ENCODE results near the gene CHPF2. TPM values are rescaled to one million over a fixed set of nuclear protein-coding genes. Genes with fewer than 3 reads are reported as not detected.

Gene CHPF2
- total and polyA plus RNA-seq, 2 of the 13 experiments (the other 11 are each of a cell fraction or from before 2014, with no cell fraction given), result 15.4 to 21.5 TPM

DNA sequence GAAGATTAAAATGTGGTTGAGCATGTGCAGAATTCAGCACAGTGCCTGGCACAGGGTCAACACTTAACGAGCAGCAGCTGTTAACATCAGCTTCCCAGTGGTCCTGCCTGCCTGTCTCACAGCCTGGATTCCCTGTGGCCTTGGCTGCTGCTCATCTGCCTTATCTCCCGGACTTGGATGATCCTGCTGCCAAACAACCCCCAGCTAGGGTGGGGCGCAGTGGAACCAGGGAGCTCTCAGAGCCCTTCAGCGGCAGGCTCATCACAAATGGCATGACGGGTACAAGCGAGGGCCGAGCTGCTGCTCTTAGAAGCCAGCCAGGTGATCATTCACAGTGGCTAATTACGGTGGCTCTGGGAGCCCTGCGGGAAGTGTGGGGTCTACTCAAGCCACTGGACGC is 29.2 kb downstream of the CHPF2 start:
- no peaks in the 10 kb centered on the region for H3K36me3 ChIP-seq (replicated peaks in 1 of 2; ENCODE audit: control insufficient read depth in 1 of 2, insufficient read depth in 2 of 2, low read length in 2 of 2)
- no peaks in the 10 kb centered on the region for H3K79me2 ChIP-seq (ENCODE audit: insufficient read depth, low read length)
- H3K4me3 ChIP-seq (replicated peaks in 1 of 3; ENCODE audit: insufficient read depth in 1 of 3, low read depth in 2 of 3, low read length in 3 of 3), result no peak overlapping the region
- H3K4me2 ChIP-seq (ENCODE audit: low read depth, low read length), result no peak overlapping the region
- DNase-seq (ENCODE audit: low spot score) (no peak), ATAC-seq (no peak), FAIRE-seq (no peak)
- H3K9me3 ChIP-seq (ENCODE audit: low read length), result no peaks in the 10 kb centered on the region
- TF ChIP-seq ZNF766 (CRISPR knock-in tag; IDR thresholded peaks at IDR 0.05; ENCODE audit: borderline replicate concordance) (no peak), HDAC6 (IDR thresholded peaks at IDR 0.05; ENCODE audit: low read depth, low read length) (no peak), ZFP62 (CRISPR knock-in tag; IDR thresholded peaks at IDR 0.05) (no peak), ZMYM2 (CRISPR knock-in tag; IDR thresholded peaks at IDR 0.05) (no peak), TOE1 (CRISPR knock-in tag; IDR thresholded peaks at IDR 0.05) (no peak), ZKSCAN8 (CRISPR knock-in tag; IDR thresholded peaks at IDR 0.05; ENCODE audit: borderline replicate concordance) (no peak), POGZ (CRISPR knock-in tag; IDR thresholded peaks at IDR 0.05) (no peak), BHLHE40 (IDR thresholded peaks at IDR 0.05; ENCODE audit: low read length) (no peak), HMG20B (CRISPR knock-in tag; conservative IDR thresholded peaks at IDR 0.05) (no peak), ZNF557 (CRISPR knock-in tag; IDR thresholded peaks at IDR 0.05) (no peak), NCOR1 (IDR thresholded peaks at IDR 0.05; ENCODE audit: borderline replicate concordance, low read length) (no peak), ZNF468 (CRISPR knock-in tag; IDR thresholded peaks at IDR 0.05) (no peak), ZFP1 (CRISPR knock-in tag; IDR thresholded peaks at IDR 0.05) (no peak)
- TF ChIP-seq, protein P1, sequence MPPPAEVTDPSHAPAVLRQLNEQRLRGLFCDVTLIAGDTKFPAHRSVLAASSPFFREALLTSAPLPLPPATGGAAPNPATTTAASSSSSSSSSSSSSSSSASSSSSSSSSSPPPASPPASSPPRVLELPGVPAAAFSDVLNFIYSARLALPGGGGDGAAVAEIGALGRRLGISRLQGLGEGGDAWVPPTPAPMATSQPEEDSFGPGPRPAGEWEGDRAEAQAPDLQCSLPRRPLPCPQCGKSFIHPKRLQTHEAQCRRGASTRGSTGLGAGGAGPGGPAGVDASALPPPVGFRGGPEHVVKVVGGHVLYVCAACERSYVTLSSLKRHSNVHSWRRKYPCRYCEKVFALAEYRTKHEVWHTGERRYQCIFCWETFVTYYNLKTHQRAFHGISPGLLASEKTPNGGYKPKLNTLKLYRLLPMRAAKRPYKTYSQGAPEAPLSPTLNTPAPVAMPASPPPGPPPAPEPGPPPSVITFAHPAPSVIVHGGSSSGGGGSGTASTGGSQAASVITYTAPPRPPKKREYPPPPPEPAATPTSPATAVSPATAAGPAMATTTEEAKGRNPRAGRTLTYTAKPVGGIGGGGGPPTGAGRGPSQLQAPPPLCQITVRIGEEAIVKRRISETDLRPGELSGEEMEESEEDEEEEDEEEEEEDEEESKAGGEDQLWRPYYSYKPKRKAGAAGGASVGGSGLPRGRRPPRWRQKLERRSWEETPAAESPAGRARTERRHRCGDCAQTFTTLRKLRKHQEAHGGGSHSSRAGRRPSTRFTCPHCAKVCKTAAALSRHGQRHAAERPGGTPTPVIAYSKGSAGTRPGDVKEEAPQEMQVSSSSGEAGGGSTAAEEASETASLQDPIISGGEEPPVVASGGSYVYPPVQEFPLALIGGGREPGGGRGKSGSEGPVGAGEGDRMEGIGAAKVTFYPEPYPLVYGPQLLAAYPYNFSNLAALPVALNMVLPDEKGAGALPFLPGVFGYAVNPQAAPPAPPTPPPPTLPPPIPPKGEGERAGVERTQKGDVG (CRISPR knock-in tag; IDR thresholded peaks at IDR 0.05; ENCODE audit: borderline replicate concordance), result no peak
- H4K20me1 ChIP-seq (ENCODE audit: insufficient read depth, low read length), result no peaks in the 10 kb centered on the region
- no peaks in the 10 kb centered on the region for H3K4me1 ChIP-seq (ENCODE audit: insufficient read depth, low read length)
- in situ Hi-C loops (cut with HindIII; ENCODE audit: extremely low pct_ligation_motif_present, low pct_unique_long_range_greater_than_20kb) (no loop called here), intact Hi-C loops (cut with micrococcal nuclease; ENCODE audit: unreplicated experiment) (no loop called here)
- H3K27me3 ChIP-seq (ENCODE audit: control insufficient read depth in 1 of 2, insufficient read depth in 2 of 2, low read length in 2 of 2), result peaks cover 6 to 58% of the 10 kb centered on the region in 2 experiments
- WGBS (ENCODE audit: low lambda C conversion rate), result 0% methylated on average over 4 of the region's 10 CpGs
- no TSS peak for BruUV-seq (replicated peaks)
- ChIA-PET POLR2A (no interaction called here), CTCF (ENCODE audit: low intra/inter-chr PET ratio, low total read pairs) (no interaction called here)
- no peak overlapping the region for H3K27ac ChIP-seq (ENCODE audit: extremely low read length, insufficient read depth, low read length)
- no peak overlapping the region for H3K9ac ChIP-seq (ENCODE audit: insufficient read depth, low read depth, low read length)
- no peak overlapping the region for H2AFZ ChIP-seq (ENCODE audit: low read length)

All from HepG2 (cell line).